Measurements from ENCODE around the gene DCLK2. TPM values are rescaled to one million over a fixed set of nuclear protein-coding genes. Genes with fewer than 3 reads are reported as not detected.

Gene DCLK2
- polyA plus RNA-seq, 1 of the 3 experiments (the other 2 are of a cell fraction), result 10.1 TPM

GRCh38 chr4:150255610-150256224 lies 177.5 kb downstream of the DCLK2 start:
- POLR2A ChIA-PET, result no interaction called here
- CTCF ChIA-PET, result interaction anchor here (1.1 to 6.2 kb wide), 2 partner anchors 13 to 245 kb away, joined by 3 to 31 read pairs; no protein-coding TSS in a partner anchor
- Histone ChIP-seq H3F3A (replicated peaks; ENCODE audit: insufficient read depth) (peaks cover 19% of the 10 kb centered on the region), H3K4me1 (ENCODE audit: control insufficient read depth in 1 of 2, insufficient read depth in 2 of 2, low read depth in 1 of 2, low read length in 1 of 2) (peaks cover 0 to 4% of the 10 kb centered on the region in 2 experiments; a peak in 1 of 4 replicates), H3K4me3 (ENCODE audit: low read depth in 2 of 2, low read length in 1 of 2) (no peak overlapping the region), H3K27me3 (ENCODE audit: insufficient read depth) (no peaks in the 10 kb centered on the region), H3K9me2 (no peaks in the 10 kb centered on the region), H4K20me1 (ENCODE audit: insufficient read depth) (no peaks in the 10 kb centered on the region), H3K9ac (no peak overlapping the region), H2AFZ (ENCODE audit: low read depth) (no peak overlapping the region), H3K27ac (ENCODE audit: low read depth in 2 of 2, low read length in 1 of 2) (no peak overlapping the region), H3K9me3 (no peaks in the 10 kb centered on the region), H3K4me2 (no peak overlapping the region), H3K36me3 (replicated peaks in 1 of 2; ENCODE audit: control insufficient read depth in 1 of 2, insufficient read depth in 2 of 2, low read length in 1 of 2) (peaks cover 54 to 56% of the 10 kb centered on the region in 2 experiments), H3K79me2 (ENCODE audit: insufficient read depth) (no peaks in the 10 kb centered on the region)
- 100% methylated on average over 6 of the region's 16 CpGs for WGBS (ENCODE audit: low lambda C conversion rate)
- TF ChIP-seq NFIC (IDR thresholded peaks at IDR 0.05; ENCODE audit: borderline replicate concordance), result no peak
- TF ChIP-seq SIN3A (IDR thresholded peaks at IDR 0.05; ENCODE audit: borderline replicate concordance, low read depth, low read length), result no peak
- DNase-seq, result no peak

- Histone ChIP-seq H3K27ac (ENCODE audit: low read depth in 2 of 2, low read length in 1 of 2) (no peak overlapping the region), H3K9me3 (no peaks in the 10 kb centered on the region), H4K20me1 (ENCODE audit: insufficient read depth) (no peaks in the 10 kb centered on the region), H3K79me2 (ENCODE audit: insufficient read depth) (no peaks in the 10 kb centered on the region), H3F3A (replicated peaks; ENCODE audit: insufficient read depth) (peaks cover 19% of the 10 kb centered on the region), H3K9ac (no peak overlapping the region), H3K9me2 (no peaks in the 10 kb centered on the region), H3K4me2 (no peak overlapping the region), H3K4me3 (ENCODE audit: low read depth in 2 of 2, low read length in 1 of 2) (no peak overlapping the region), H3K4me1 (ENCODE audit: control insufficient read depth in 1 of 2, insufficient read depth in 2 of 2, low read depth in 1 of 2, low read length in 1 of 2) (peaks cover 0 to 4% of the 10 kb centered on the region in 2 experiments; a peak in 1 of 4 replicates), H3K27me3 (ENCODE audit: insufficient read depth) (no peaks in the 10 kb centered on the region), H2AFZ (ENCODE audit: low read depth) (no peak overlapping the region), H3K36me3 (replicated peaks in 1 of 2; ENCODE audit: control insufficient read depth in 1 of 2, insufficient read depth in 2 of 2, low read length in 1 of 2) (peaks cover 58 to 60% of the 10 kb centered on the region in 2 experiments)
- 95% methylated on average over 15 of the region's 23 CpGs for WGBS (ENCODE audit: low lambda C conversion rate)
- TF ChIP-seq USF1 (IDR thresholded peaks at IDR 0.05; ENCODE audit: borderline replicate concordance, low read depth) (no peak), REST (IDR thresholded peaks at IDR 0.05; ENCODE audit: low read depth, low read length) (no peak), MAX (IDR thresholded peaks at IDR 0.05; ENCODE audit: low read depth) (no peak), EZH2phosphoT487 (IDR thresholded peaks at IDR 0.05; ENCODE audit: borderline replicate concordance, low read depth) (no peak), EP300 (IDR thresholded peaks at IDR 0.05; ENCODE audit: borderline replicate concordance in 1 of 2, low read depth in 1 of 2, low read length in 1 of 2) (no peak), TEAD4 (IDR thresholded peaks at IDR 0.05; ENCODE audit: borderline replicate concordance, insufficient read depth) (no peak), ZBTB33 (IDR thresholded peaks at IDR 0.05; ENCODE audit: borderline replicate concordance, low read depth) (no peak), FOSL2 (IDR thresholded peaks at IDR 0.05; ENCODE audit: borderline replicate concordance, low read depth) (no peak), CTCF (IDR thresholded peaks at IDR 0.05) (no peak), RAD21 (IDR thresholded peaks at IDR 0.05; ENCODE audit: low read length) (no peak), USF2 (IDR thresholded peaks at IDR 0.05; ENCODE audit: borderline replicate concordance, low read depth, low read length) (no peak), GATA2 (CRISPR knock-in tag; IDR thresholded peaks at IDR 0.05) (no peak), GABPA (IDR thresholded peaks at IDR 0.05; ENCODE audit: low read depth) (no peak), YY1 (IDR thresholded peaks at IDR 0.05; ENCODE audit: low read depth) (no peak)
- no peak for DNase-seq
- ChIA-PET CTCF (interaction anchor here (1.1 to 6.2 kb wide), 2 partner anchors 14 to 245 kb away, joined by 3 to 31 read pairs; no protein-coding TSS in a partner anchor), POLR2A (no interaction called here)
Observed at GRCh38 chr4:150256225-150256620, 178.0 kb downstream of the DCLK2 start.

Measured in SK-N-SH (cell line).